NB4 (cell line): Measurements from ENCODE around the gene S100A6.
"Not testable (repeated sequence)": the region's sequence is repeated elsewhere in the genome, so short reads cannot be mapped to it uniquely, and the experiment has no call there.

Experiments used
- CTCF ChIP-seq: IDR thresholded peaks from one replicate; pipeline ENCODE4 v1.5.1; 2012; ENCODE audit warnings: low read depth, low read length
- POLR2A ChIP-seq: IDR thresholded peaks from 2 replicates; pipeline ENCODE4 v1.6.1; 2011; ENCODE audit warnings: mild to moderate bottlenecking; ENCODE audit not compliant: insufficient read length; ENCODE audit errors: extremely low read depth

DNA sequence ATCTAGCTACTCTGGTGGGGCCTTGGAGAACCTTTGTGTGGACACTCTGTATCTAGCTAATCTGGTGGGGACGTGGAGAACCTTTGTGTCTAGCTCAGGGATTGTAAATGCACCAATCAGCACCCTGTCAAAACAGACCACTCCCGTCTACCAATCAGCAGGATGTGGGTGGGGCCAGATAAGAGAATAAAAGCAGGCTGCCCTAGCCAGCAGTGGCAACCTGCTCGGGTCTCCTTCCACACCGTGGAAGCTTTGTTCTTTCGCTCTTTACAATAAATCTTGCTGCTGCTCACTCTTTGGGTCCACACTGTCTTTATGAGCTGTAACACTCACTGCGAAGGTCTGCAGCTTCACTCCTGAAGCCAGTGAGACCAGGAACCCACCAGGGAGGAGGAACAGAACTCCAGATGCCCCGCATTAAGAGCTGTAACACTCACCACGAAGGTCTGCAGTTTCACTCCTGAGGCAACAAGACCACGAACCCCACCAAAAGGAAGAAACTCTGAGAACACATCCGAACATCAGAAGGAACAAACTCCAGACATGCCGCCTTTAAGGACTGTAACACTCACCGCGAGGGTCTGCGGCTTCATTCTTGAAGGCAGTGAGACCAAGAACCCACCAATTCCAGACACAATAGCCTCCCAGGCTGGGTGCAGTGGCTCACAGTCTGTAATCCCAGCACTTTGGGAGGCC is 13.3 kb downstream of the S100A6 start:
- TF ChIP-seq POLR2A, CTCF: not testable (repeated sequence)
